Putamen (tissue), 1 donor: ENCODE results near the gene SPECC1.
"Not testable (repeated sequence)": the region's sequence is repeated elsewhere in the genome, so short reads cannot be mapped to it uniquely, and the experiment has no call there.

Experiments used
- DNase-seq: peaks from one replicate; pipeline ENCODE4 v3.0.0-alpha.2; 2016; ENCODE audit warnings: low spot score

The SPECC1 gene

GRCh38 chr17:20009302-20010098 lies at the start of gene SPECC1:
TSS of gene SPECC1 (plus strand) at chr17:20009359. CDS start at chr17:20096652, 87,293 bp downstream.
- DNase-seq, result peak; percentile 80

GRCh38 chr17:19962954-19963353 lies 46.2 kb upstream of the SPECC1 start:
- not testable (repeated sequence) for DNase-seq

- DNase-seq, result no peak
These were observed 36.0 kb upstream of the SPECC1 start for GRCh38 chr17:19973156-19973555.

- DNase-seq, result no peak
These were observed 33.6 kb upstream of the SPECC1 start for GRCh38 chr17:19975601-19976000.

GRCh38 chr17:19977293-19978208 lies 31.6 kb upstream of the SPECC1 start, which contains the start of gene AKAP10:
TSS of gene AKAP10 (minus strand) at chr17:19977828. CDS start at chr17:19977679, 149 bp downstream.
- DNase-seq, result peak; percentile 91

- DNase-seq, result no peak
These were observed 30.9 kb upstream of the SPECC1 start for GRCh38 chr17:19978209-19978802.

GRCh38 chr17:19978805-19979211 lies 30.4 kb upstream of the SPECC1 start:
- DNase-seq, result no peak

- peak; percentile 11 for DNase-seq
These were observed 29.0 kb upstream of the SPECC1 start for GRCh38 chr17:19979917-19980770.

- DNase-seq, result no peak
These were observed 22.0 kb upstream of the SPECC1 start for GRCh38 chr17:19986941-19987861.

- no peak for DNase-seq
These were observed 21.3 kb upstream of the SPECC1 start for GRCh38 chr17:19987897-19988296.

- no peak for DNase-seq
These were observed 17.8 kb upstream of the SPECC1 start for GRCh38 chr17:19991252-19991885.

- DNase-seq, result peak; percentile 92
These were observed 16.1 kb upstream of the SPECC1 start for GRCh38 chr17:19992803-19993713.

- DNase-seq, result no peak
These were observed 13.1 kb upstream of the SPECC1 start for GRCh38 chr17:19996086-19996485.

GRCh38 chr17:19996502-19996901 lies 12.7 kb upstream of the SPECC1 start:
- DNase-seq, result no peak

- DNase-seq, result no peak
These were observed 712 bp upstream of the SPECC1 start for GRCh38 chr17:20008242-20009051.

- no peak for DNase-seq
These were observed 182 bp upstream of the SPECC1 start for GRCh38 chr17:20009052-20009301.

- DNase-seq, result peak; percentile 81
These were observed 1.1 kb downstream of the SPECC1 start for GRCh38 chr17:20010099-20010863.
